Prostate gland (tissue), 2 donors: ENCODE measurements around the gene TLR5. TPM values are rescaled to one million over a fixed set of nuclear protein-coding genes. Genes with fewer than 3 reads are reported as not detected.

Experiments used
- DNase-seq: peaks from one replicate; pipeline ENCODE4 v3.0.0-alpha.2; 2019; ENCODE audit warnings: low spot score
- H3K27ac ChIP-seq, 2 donors: fragments of 200-600 bp; sonication (generic); 2 replicates each; pipeline ENCODE4 v1.5.1; 2017 to 2019
- H3K27me3 ChIP-seq: fragments of 200-600 bp; sonication (generic); replicated peaks from 2 replicates; pipeline ENCODE4 v1.5.1; 2019; ENCODE audit not compliant: insufficient read depth
- H3K36me3 ChIP-seq, 2 donors: fragments of 200-600 bp; sonication (generic); 1 replicate in 1 of 2; 2 replicates in 1 of 2; pipeline versions ENCODE4 v1.5.1 to v1.8.1; 2017 to 2019
- H3K4me1 ChIP-seq: fragments of 200-600 bp; sonication (generic); replicated peaks from 2 replicates; pipeline ENCODE4 v1.5.1; 2019
- H3K4me3 ChIP-seq, 2 donors: fragments of 200-600 bp; sonication (generic); 2 replicates each; pipeline ENCODE4 v1.5.1; 2017 to 2019
- H3K9me3 ChIP-seq: fragments of 200-600 bp; sonication (generic); 2 replicates; pipeline ENCODE4 v1.5.1; 2017
- POLR2A ChIP-seq: fragments of 450-650 bp; IDR thresholded peaks from one replicate; pipeline ENCODE4 v1.6.1; 2016; ENCODE audit warnings: antibody characterized with exemption, mild to moderate bottlenecking
- POLR2AphosphoS5 ChIP-seq: sonication (generic); formaldehyde crosslinking; IDR thresholded peaks from one replicate; pipeline ENCODE4 v1.6.1; 2017; ENCODE audit warnings: antibody characterized with exemption
- WGBS: methylation state at CpG from one replicate; pipeline ENCODE4 v1.1.5; 2018; 5-methylcytosine and 5-hydroxymethylcytosine counted together
- intact Hi-C: fragments of 100-400 bp; cut with DNase I; formaldehyde crosslinking; loops from one replicate; pipeline ENCODE4 v1.14.2; 2022
- total RNA-seq, 2 donors: library from RNA; depleted of rRNA; stranded (reverse); fragments of >200 nt; gene quantifications; one replicate each; pipeline ENCODE4 v1.1.0, GENCODE V29; 2016
- TF ChIP-seq, protein P1 (sequence below), 4 experiments: fragments of 200-600 bp in 2 of 4; fragments of 450-650 bp in 2 of 4; sonication (generic) in 2 of 4; IDR thresholded peaks; 1 replicate in 3 of 4; 2 replicates in 1 of 4; pipeline ENCODE4 v1.5.1; 2016 to 2019; ENCODE audit warnings: antibody characterized with exemption in 4 of 4, mild to moderate bottlenecking in 2 of 4, moderate library complexity in 2 of 4

Gene TLR5
- total RNA-seq, 2 donors from 2014 or later, result 7.4 to 14.2 TPM

DNA sequence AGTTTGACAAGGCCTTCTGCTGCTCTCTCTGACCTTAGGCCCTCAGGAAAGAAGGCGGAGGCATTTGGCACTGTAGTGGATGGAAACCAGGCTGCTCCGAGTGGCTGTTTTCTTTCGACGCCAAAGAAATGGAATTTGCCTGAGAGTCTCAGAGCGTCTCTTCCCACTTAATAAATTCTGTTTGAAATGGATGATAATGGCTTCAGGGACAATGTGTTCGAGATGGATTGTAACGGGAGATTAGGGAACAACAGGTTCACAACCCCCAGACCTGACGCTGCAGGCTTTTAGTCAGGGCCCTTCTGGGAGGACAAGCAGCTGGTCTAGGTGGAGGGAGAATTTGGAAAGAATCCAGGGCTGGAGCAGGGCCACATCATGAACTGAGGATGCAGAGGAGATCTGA is 58.6 kb downstream of the TLR5 start:
- Histone ChIP-seq H3K36me3 (no peaks in the 10 kb centered on the region), H3K4me1 (no peaks in the 10 kb centered on the region), H3K9me3 (no peaks in the 10 kb centered on the region), H3K27ac (no peak overlapping the region), H3K4me3 (no peak overlapping the region), H3K27me3 (no peaks in the 10 kb centered on the region)
- WGBS, result 64% methylated on average over 8 of the region's 8 CpGs
- TF ChIP-seq POLR2AphosphoS5 (no peak), POLR2A (no peak)
- no peak for DNase-seq
- intact Hi-C loops, result loop anchor here (5.0 kb wide), 2 partner anchors 38 to 347 kb away; partner anchors contain the start of gene FAM177B

DNA sequence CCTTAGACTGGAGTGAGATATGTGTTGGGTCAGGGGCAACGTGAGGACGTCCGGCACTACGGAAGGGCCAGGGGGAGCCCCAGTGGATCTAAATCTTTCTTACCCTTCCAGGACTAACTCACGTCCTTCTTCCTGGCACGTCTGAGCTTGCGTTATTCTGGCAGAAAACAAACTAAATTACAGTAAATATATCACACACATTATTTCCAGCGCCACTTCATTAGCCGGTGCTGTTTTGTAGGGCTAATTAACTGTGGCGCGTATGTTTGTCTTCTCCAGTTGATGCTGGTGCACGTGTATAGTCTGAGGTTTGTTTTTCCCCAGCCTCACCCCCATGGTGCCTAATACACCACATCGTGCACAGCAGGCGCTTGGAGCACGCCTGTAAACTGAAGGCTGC is 59.2 kb downstream of the TLR5 start:
- intact Hi-C loops, result loop anchor here (5.0 kb wide), 2 partner anchors 38 to 347 kb away; partner anchors contain the start of gene FAM177B
- TF ChIP-seq POLR2AphosphoS5 (no peak), POLR2A (no peak)
- TF ChIP-seq, protein P1, sequence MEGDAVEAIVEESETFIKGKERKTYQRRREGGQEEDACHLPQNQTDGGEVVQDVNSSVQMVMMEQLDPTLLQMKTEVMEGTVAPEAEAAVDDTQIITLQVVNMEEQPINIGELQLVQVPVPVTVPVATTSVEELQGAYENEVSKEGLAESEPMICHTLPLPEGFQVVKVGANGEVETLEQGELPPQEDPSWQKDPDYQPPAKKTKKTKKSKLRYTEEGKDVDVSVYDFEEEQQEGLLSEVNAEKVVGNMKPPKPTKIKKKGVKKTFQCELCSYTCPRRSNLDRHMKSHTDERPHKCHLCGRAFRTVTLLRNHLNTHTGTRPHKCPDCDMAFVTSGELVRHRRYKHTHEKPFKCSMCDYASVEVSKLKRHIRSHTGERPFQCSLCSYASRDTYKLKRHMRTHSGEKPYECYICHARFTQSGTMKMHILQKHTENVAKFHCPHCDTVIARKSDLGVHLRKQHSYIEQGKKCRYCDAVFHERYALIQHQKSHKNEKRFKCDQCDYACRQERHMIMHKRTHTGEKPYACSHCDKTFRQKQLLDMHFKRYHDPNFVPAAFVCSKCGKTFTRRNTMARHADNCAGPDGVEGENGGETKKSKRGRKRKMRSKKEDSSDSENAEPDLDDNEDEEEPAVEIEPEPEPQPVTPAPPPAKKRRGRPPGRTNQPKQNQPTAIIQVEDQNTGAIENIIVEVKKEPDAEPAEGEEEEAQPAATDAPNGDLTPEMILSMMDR (IDR thresholded peaks at IDR 0.05), result no peak
- Histone ChIP-seq H3K4me3 (no peak overlapping the region), H3K9me3 (no peaks in the 10 kb centered on the region), H3K36me3 (no peaks in the 10 kb centered on the region), H3K4me1 (no peaks in the 10 kb centered on the region), H3K27me3 (no peaks in the 10 kb centered on the region), H3K27ac (no peak overlapping the region)
- DNase-seq, result no peak
- WGBS, result 78% methylated on average over 15 of the region's 15 CpGs

GRCh38 chr1:223082914-223083313 is 60.1 kb downstream of the TLR5 start:
- 92% methylated on average over 7 of the region's 8 CpGs for WGBS
- Histone ChIP-seq H3K36me3 (no peaks in the 10 kb centered on the region), H3K9me3 (no peaks in the 10 kb centered on the region), H3K4me1 (no peaks in the 10 kb centered on the region), H3K27ac (no peak overlapping the region), H3K27me3 (no peaks in the 10 kb centered on the region), H3K4me3 (no peak overlapping the region)
- DNase-seq, result no peak
- intact Hi-C loops, result loop anchor here (5.0 kb wide), 2 partner anchors 39 to 346 kb away; partner anchors contain the start of gene FAM177B
- TF ChIP-seq POLR2AphosphoS5, result no peak
- TF ChIP-seq, protein P1 (IDR thresholded peaks at IDR 0.05), result no peak

DNA sequence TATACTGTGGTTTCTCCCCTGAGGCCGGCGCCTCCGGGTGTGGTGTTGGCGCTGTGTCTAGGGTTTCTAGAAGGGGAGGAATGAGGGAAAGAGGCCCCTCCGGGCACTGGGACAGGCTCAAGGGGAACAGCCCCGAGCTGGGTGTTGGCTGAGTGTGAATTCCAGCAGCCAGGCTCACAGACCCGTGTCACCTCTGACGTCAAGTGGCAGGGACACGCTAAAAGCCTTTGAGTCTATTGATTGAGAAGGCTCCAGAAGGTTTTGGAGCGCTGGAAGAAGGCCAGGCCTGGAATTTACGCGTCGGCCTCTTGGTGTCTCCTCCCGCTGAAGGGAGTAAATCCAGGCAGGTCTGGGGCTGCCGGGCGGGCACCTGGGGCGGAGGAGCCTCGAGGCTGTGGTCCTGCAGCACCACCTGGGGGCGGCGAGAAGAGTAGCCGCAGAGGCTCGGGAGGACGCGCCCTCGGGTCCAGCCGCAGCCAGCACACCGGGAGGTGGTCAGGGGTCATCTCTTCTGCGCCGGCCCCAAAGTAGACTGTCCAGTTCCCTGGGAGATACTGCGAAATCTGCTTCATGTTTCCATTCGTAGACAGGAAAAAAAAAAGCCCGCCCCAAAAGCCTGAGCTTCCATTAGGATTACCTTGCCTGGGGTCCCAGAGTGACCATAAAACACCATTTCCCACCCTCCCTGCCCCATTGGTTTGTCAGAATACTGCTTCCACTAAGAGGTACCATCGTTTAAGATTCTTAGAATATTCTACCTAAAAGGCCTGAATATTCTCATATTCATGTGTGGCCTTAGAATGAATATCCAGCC is 61.7 kb downstream of the TLR5 start:
- TF ChIP-seq POLR2A (no peak), POLR2AphosphoS5 (peak; percentile 51)
- TF ChIP-seq, protein P1 (IDR thresholded peaks at IDR 0.05), result peak; percentile 87 to 97 (median 95)
- peak; percentile 76 for DNase-seq
- intact Hi-C loops, result loop anchor here (2.0 to 5.0 kb wide), 3 partner anchors 41 to 344 kb away; partner anchors contain the start of gene FAM177B
- 5% methylated on average over 27 of the region's 33 CpGs for WGBS
- peak overlapping the region; percentile 14 to 28 for H3K4me3 ChIP-seq
- no peaks in the 10 kb centered on the region for H3K27me3 ChIP-seq
- H3K4me1 ChIP-seq, result no peaks in the 10 kb centered on the region
- no peaks in the 10 kb centered on the region for H3K9me3 ChIP-seq
- H3K27ac ChIP-seq, result peak overlapping the region; percentile 34 to 53
- H3K36me3 ChIP-seq, result no peaks in the 10 kb centered on the region

DNA sequence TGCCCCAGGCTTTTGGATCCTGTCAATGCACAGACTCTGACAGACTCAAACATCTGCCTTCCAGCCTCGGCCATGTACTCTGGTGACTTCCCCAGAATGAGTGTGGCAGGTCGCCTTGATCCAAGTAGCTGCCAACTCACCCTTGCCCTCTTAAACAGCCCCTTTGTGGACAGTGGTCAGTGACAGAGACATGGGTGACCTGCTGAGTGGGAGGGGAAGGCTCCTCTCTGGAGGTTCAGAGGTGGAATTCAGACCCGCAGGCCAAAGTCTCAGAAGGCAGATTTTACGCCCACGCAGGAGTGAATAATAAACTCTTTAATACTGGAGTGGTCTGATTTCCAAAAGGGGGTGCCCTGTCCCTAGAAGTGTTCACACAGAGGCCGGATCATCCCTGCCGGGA is 63.5 kb downstream of the TLR5 start:
- no peaks in the 10 kb centered on the region for H3K36me3 ChIP-seq
- H3K4me3 ChIP-seq, result no peak overlapping the region
- no peaks in the 10 kb centered on the region for H3K27me3 ChIP-seq
- H3K27ac ChIP-seq, result no peak overlapping the region
- no peak for DNase-seq
- no peak for TF ChIP-seq POLR2A
- TF ChIP-seq, protein P1 (IDR thresholded peaks at IDR 0.05), result no peak
- H3K4me1 ChIP-seq, result no peaks in the 10 kb centered on the region
- 91% methylated on average over 7 of the region's 7 CpGs for WGBS
- intact Hi-C loops, result no loop called here
- no peaks in the 10 kb centered on the region for H3K9me3 ChIP-seq
